Suppressor macrophage treated with lipopolysaccharide for 4 hours (primary cell): ENCODE results near the gene LPGAT1.
A peak's percentile ranks its signal among the peaks of the same experiment; 100 is the strongest.
"Not testable (repeated sequence)": the region's sequence is repeated elsewhere in the genome, so short reads cannot be mapped to it uniquely, and the experiment has no call there.

Experiments used
- DNase-seq: peaks from one replicate; pipeline ENCODE4 v3.0.0-alpha.2; 2020

LPGAT1 gene

GRCh38 chr1:211830328-211831142 is at the start of gene LPGAT1:
Gene LPGAT1, minus strand, starts transcription at chr1:211830763. Its CDS starts 1,467 bp downstream, at chr1:211829296.
- peak; percentile 87 for DNase-seq

GRCh38 chr1:211879475-211879874 is 48.9 kb upstream of the LPGAT1 start:
- DNase-seq: no peak

- DNase-seq: no peak
Observed at GRCh38 chr1:211876851-211877590, 46.5 kb upstream of the LPGAT1 start.

- no peak for DNase-seq
Observed at GRCh38 chr1:211875541-211875940, 45.0 kb upstream of the LPGAT1 start.

- DNase-seq: no peak
Observed at GRCh38 chr1:211874521-211875347, 44.2 kb upstream of the LPGAT1 start.

GRCh38 chr1:211873731-211874130 is 43.2 kb upstream of the LPGAT1 start:
- not testable (repeated sequence) for DNase-seq

- no peak for DNase-seq
Observed at GRCh38 chr1:211870156-211870555, 39.6 kb upstream of the LPGAT1 start.

GRCh38 chr1:211865180-211865579 is 34.6 kb upstream of the LPGAT1 start:
- DNase-seq: no peak

GRCh38 chr1:211859405-211859804 is 28.8 kb upstream of the LPGAT1 start:
- no peak for DNase-seq

GRCh38 chr1:211851174-211851573 is 20.6 kb upstream of the LPGAT1 start:
- DNase-seq: no peak

- peak; percentile 4 for DNase-seq
Observed at GRCh38 chr1:211843507-211844298, 13.1 kb upstream of the LPGAT1 start.

GRCh38 chr1:211843018-211843417 is 12.5 kb upstream of the LPGAT1 start:
- peak; percentile 8 for DNase-seq

GRCh38 chr1:211842518-211842917 is 12.0 kb upstream of the LPGAT1 start:
- no peak for DNase-seq

GRCh38 chr1:211839106-211839505 is 8.5 kb upstream of the LPGAT1 start:
- no peak for DNase-seq

- peak; percentile 48 for DNase-seq
Observed at GRCh38 chr1:211833174-211833820, 2.7 kb upstream of the LPGAT1 start.

GRCh38 chr1:211832661-211833060 is 2.1 kb upstream of the LPGAT1 start:
- no peak for DNase-seq

- DNase-seq: no peak
Observed at GRCh38 chr1:211831558-211832323, 1.2 kb upstream of the LPGAT1 start.

GRCh38 chr1:211830055-211830327 is 572 bp downstream of the LPGAT1 start:
- DNase-seq: no peak

- peak; percentile 34 for DNase-seq
Observed at GRCh38 chr1:211829343-211830054, 1.1 kb downstream of the LPGAT1 start.

GRCh38 chr1:211828584-211829342 is 1.8 kb downstream of the LPGAT1 start:
- no peak for DNase-seq
